Activated CD8-positive, alpha-beta T cell treated with anti-CD3 and anti-CD28 coated beads, Interleukin-2, amount 10 ng/mL, durations not matched to agents 7 days and 5 days (primary cell): ENCODE data around the gene JAG1. TPM values are rescaled to one million over a fixed set of nuclear protein-coding genes. Genes with fewer than 3 reads are reported as not detected.
"Not testable (repeated sequence)": the region's sequence is repeated elsewhere in the genome, so short reads cannot be mapped to it uniquely, and the experiment has no call there.

ENCODE experiments used
- ATAC-seq: fragments of 150-1000 bp; cut with Tn5 transposase; one replicate; pipeline ENCODE4 v1.10.0; 2021; ENCODE audit warnings: moderate library complexity
- CTCF ChIA-PET: fragments of 350-600 bp; sonication (Branson Sonifier 250); formaldehyde crosslinking; loops from one replicate; lab custom pipeline; 2021; ENCODE audit warnings: antibody characterized with exemption; lab: Charles Lee
- POLR2A ChIA-PET: fragments of 350-600 bp; sonication (Branson Sonifier 250); formaldehyde crosslinking; loops from one replicate; lab custom pipeline; 2021; ENCODE audit warnings: antibody characterized with exemption; lab: Charles Lee
- DNase-seq: peaks from one replicate; pipeline ENCODE4 v3.0.0-alpha.2; 2020
- H3K27ac Mint-ChIP-seq: one replicate; pipeline ENCODE4 v1.8.0; 2021; ENCODE audit warnings: mild to moderate bottlenecking, mixed read lengths
- H3K27me3 Mint-ChIP-seq: one replicate; pipeline ENCODE4 v1.8.0; 2021; ENCODE audit warnings: low read depth, mixed read lengths
- H3K36me3 Mint-ChIP-seq: one replicate; pipeline ENCODE4 v1.8.0; 2021; ENCODE audit warnings: low read depth, mixed read lengths
- H3K4me1 Mint-ChIP-seq: one replicate; pipeline ENCODE4 v1.8.0; 2021; ENCODE audit warnings: low read depth, mixed read lengths
- H3K4me3 Mint-ChIP-seq: one replicate; pipeline ENCODE4 v1.8.0; 2021; ENCODE audit warnings: mild to moderate bottlenecking, mixed read lengths
- H3K9me3 Mint-ChIP-seq: one replicate; pipeline ENCODE4 v1.8.0; 2022; ENCODE audit warnings: mixed read lengths; ENCODE audit not compliant: insufficient read depth
- microRNA-seq: library from miRNA; unstranded; fragments of <30 nt; microRNA quantifications from one replicate; pipeline ENCODE4 v1.2.0, GENCODE V29; 2022
- total RNA-seq, 2 experiments: library from RNA; stranded (reverse); gene quantifications; one replicate each; pipeline ENCODE4 v1.2.3, GENCODE V29; 2021

The JAG1 gene
- total RNA-seq, 2 experiments from 2014 or later: 0.16 to 0.34 TPM

DNA sequence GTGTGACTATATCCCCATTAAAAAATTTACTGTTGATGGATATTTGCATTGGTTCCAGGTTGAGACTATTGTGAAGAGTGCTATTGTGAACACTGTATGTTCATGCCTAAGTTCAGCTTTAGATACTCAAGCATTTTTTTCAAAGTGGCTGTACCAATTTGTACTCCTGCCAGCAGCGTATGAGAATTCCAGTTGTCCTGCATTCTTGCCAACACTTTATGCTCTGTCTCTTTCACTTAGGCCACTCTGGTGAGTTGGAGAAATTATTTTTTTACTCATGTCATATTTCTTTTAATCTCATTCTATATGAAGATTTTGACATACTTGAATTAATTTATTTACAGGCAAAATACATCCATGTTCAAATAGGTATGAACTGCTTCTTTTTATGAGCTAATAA lies 76.2 kb downstream of the JAG1 start:
- no peak overlapping the region for H3K4me3 Mint-ChIP-seq
- CTCF ChIA-PET: no interaction called here
- H3K9me3 Mint-ChIP-seq: no peaks in the 10 kb centered on the region
- H3K4me1 Mint-ChIP-seq: peaks cover 3% of the 10 kb centered on the region
- no peak overlapping the region for H3K27ac Mint-ChIP-seq
- ATAC-seq (no peak), DNase-seq (no peak)
- H3K36me3 Mint-ChIP-seq: peaks cover 5% of the 10 kb centered on the region
- POLR2A ChIA-PET: no interaction called here
- no peaks in the 10 kb centered on the region for H3K27me3 Mint-ChIP-seq

- Mint-ChIP-seq H3K27me3 (no peaks in the 10 kb centered on the region), H3K9me3 (no peaks in the 10 kb centered on the region), H3K27ac (no peak overlapping the region), H3K36me3 (peaks cover 2% of the 10 kb centered on the region), H3K4me3 (no peak overlapping the region), H3K4me1 (peaks cover 3% of the 10 kb centered on the region)
- ChIA-PET POLR2A (no interaction called here), CTCF (interaction anchor here (0.9 to 1.2 kb wide), 2 partner anchors 9 to 25 kb away, joined by 3 to 6 read pairs; no protein-coding TSS in a partner anchor)
- ATAC-seq (no peak), DNase-seq (no peak)
Measured at GRCh38 chr20:10596710-10597121, 77.1 kb downstream of the JAG1 start.

DNA sequence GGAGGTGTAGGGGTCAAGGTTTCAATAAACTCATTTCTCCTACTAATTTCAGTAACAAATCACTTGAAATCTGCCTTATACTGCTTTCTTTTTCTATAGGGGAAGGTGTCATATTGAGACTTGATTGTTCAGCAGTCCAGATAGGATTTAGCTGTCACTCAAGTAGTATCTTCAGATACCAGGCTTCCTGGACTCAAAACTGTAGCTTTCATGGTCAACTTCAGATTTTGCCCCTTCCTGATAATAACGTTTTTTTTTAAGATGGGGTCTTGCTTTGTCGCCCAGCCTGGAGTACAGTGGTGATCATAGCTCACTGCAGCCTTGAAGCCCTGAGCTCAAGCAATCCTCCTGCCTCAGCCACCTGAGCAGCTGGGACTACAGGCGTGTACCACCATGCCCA lies 77.8 kb downstream of the JAG1 start:
- Mint-ChIP-seq H3K4me1 (peaks cover 10% of the 10 kb centered on the region), H3K9me3 (no peaks in the 10 kb centered on the region), H3K27ac (no peak overlapping the region), H3K27me3 (no peaks in the 10 kb centered on the region), H3K4me3 (no peak overlapping the region), H3K36me3 (no peaks in the 10 kb centered on the region)
- ChIA-PET POLR2A (no interaction called here), CTCF (interaction anchor here (0.9 to 1.2 kb wide), 2 partner anchors 10 to 25 kb away, joined by 3 to 6 read pairs; no protein-coding TSS in a partner anchor)
- no peak for DNase-seq
- no peak for ATAC-seq

DNA sequence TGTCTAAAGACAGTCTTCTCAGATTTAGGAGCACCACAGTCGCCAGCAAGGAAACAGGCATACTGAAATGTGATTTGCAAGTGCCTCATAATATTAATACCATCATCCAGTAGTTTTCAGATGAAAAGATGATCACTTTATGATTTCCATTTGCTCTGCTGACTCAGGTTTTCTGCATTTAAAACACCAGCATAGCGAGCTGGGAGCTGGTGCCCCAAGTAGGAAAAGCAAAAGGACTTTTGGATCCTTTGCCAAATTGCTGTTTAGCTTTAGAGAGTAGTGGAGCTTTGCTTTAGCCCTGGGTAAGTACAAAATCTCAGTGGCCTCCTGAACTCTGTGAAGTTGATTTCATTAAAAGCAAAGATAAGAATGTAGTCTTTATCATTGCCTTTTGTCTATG lies 78.5 kb downstream of the JAG1 start:
- Mint-ChIP-seq H3K9me3 (no peaks in the 10 kb centered on the region), H3K4me1 (peaks cover 11% of the 10 kb centered on the region), H3K27ac (no peak overlapping the region), H3K27me3 (no peaks in the 10 kb centered on the region), H3K36me3 (no peaks in the 10 kb centered on the region), H3K4me3 (no peak overlapping the region)
- ATAC-seq: no peak
- CTCF ChIA-PET: interaction anchor here (1.2 kb wide), 1 partner anchor 11 kb away, joined by 6 read pairs; no protein-coding TSS in a partner anchor
- POLR2A ChIA-PET: no interaction called here
- DNase-seq: no peak

- no peaks in the 10 kb centered on the region for H3K9me3 Mint-ChIP-seq
- CTCF ChIA-PET: no interaction called here
- H3K36me3 Mint-ChIP-seq: no peaks in the 10 kb centered on the region
- POLR2A ChIA-PET: no interaction called here
- no peak overlapping the region for H3K4me3 Mint-ChIP-seq
- H3K27me3 Mint-ChIP-seq: no peaks in the 10 kb centered on the region
- no peak for ATAC-seq
- no peak for DNase-seq
- H3K4me1 Mint-ChIP-seq: peaks cover 11% of the 10 kb centered on the region
- H3K27ac Mint-ChIP-seq: no peak overlapping the region
Measured at GRCh38 chr20:10594296-10594868, 79.4 kb downstream of the JAG1 start.

DNA sequence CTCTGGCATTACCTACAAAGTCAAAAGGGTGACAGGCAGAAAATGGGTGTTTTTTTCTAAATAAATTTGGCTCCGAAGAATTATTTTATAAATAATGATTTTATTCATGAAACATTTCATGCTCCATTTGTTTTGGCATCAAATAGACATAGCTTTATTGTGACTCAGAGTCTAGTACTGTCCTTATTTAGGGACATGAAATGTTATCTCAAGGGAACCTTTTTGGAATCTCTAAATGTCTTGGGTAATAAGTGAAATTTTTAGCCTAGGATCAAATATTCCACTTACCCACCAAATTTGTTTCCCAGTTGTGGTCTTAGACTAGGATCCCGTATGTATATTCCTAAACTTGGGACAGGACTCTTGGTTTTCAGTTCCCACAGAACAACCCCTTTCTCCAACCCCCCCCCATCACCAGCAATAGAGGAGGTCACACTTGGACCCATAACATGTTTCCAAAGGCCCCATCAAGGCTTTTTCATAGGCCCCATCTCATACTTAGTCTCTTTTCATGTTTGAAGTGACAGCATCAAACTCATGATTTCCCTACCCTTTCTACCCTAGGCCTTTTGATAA lies 81.8 kb downstream of the JAG1 start:
- H3K27ac Mint-ChIP-seq: no peak overlapping the region
- no peaks in the 10 kb centered on the region for H3K27me3 Mint-ChIP-seq
- no peaks in the 10 kb centered on the region for H3K36me3 Mint-ChIP-seq
- H3K4me1 Mint-ChIP-seq: peaks cover 8% of the 10 kb centered on the region
- ATAC-seq: no peak
- H3K9me3 Mint-ChIP-seq: no peaks in the 10 kb centered on the region
- no peak for DNase-seq
- ChIA-PET CTCF (interaction anchor here (1.1 kb wide), 1 partner anchor 79 kb away, joined by 3 read pairs; no protein-coding TSS in a partner anchor), POLR2A (no interaction called here)
- no peak overlapping the region for H3K4me3 Mint-ChIP-seq

- Mint-ChIP-seq H3K27ac (no peak overlapping the region), H3K27me3 (no peaks in the 10 kb centered on the region), H3K9me3 (no peaks in the 10 kb centered on the region), H3K4me3 (no peak overlapping the region), H3K36me3 (no peaks in the 10 kb centered on the region), H3K4me1 (peaks cover 8% of the 10 kb centered on the region)
- ATAC-seq: no peak
- CTCF ChIA-PET: interaction anchor here (0.6 to 1.1 kb wide), 2 partner anchors 51 to 80 kb away, joined by 3 to 4 read pairs; no protein-coding TSS in a partner anchor
- no peak for DNase-seq
- POLR2A ChIA-PET: no interaction called here
Measured at GRCh38 chr20:10590950-10591671, 82.7 kb downstream of the JAG1 start.

- POLR2A ChIA-PET, H3K4me3 Mint-ChIP-seq, DNase-seq, H3K27ac Mint-ChIP-seq, H3K4me1 Mint-ChIP-seq, H3K27me3 Mint-ChIP-seq, H3K36me3 Mint-ChIP-seq, CTCF ChIA-PET, ATAC-seq, H3K9me3 Mint-ChIP-seq: not testable (repeated sequence)
Measured at GRCh38 chr20:10590446-10590845, 83.4 kb downstream of the JAG1 start.

Small RNA genes within 50 kb of the gene (microRNA-seq; reads per million reads assigned to microRNA genes)
- gene MIR6870: not detected

Other genes with a start within 250 kb of the JAG1 start
- 1 to 10 TPM; 7.4 to 7.8 TPM for gene MKKS, start 239.8 kb downstream of the JAG1 start, total RNA-seq
- 1 to 10 TPM; 8.8 to 8.9 TPM for gene SLX4IP, start 238.7 kb downstream of the JAG1 start, total RNA-seq